GM19395 (cell line): Measurements from ENCODE around the gene SAP30.

Experiments
- ATAC-seq: cut with Tn5 transposase; IDR thresholded peaks from one replicate; pipeline ENCODE4 v1.9.1; 2021; ENCODE audit warnings: mild to moderate bottlenecking, moderate library complexity; ENCODE audit not compliant: unreplicated experiment

Gene SAP30

GRCh38 chr4:173370477-173371291, at the start of gene SAP30:
Gene SAP30, plus strand, starts transcription at chr4:173370954. Its CDS starts 229 bp downstream, at chr4:173371183.
- peak; percentile 65 for ATAC-seq

DNA sequence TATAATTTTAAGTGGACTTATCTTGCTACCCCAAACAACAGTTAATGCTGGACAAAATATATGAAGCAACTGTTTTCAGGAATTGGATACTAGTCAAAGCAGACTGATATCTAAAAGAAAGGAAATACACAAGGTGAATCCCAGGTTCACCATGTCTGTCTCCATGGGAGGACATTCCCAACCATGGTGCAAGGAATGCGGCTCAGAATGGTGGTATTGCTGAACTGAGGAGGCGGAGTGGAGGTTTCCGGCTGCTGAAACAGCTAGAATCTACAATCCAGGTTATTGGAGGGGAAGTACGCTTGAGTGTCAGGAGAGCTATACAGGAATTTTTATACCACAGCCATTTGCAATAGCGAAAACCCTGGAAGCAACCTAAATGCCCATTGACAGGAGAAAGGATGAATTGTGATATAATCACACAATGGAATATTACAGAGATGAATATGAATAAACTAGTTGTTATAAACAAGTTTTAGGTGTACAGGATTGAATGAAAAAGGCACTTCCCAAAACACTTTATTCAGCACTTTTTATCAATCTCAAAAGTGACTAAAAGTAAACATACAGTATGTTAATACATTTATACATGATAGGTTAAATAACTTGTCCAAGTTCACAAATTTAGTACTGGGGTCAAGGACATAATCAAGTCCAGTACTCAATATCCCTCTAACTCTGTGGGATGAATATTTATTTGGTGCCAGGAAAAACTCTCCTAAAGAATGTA, 45.6 kb upstream of the SAP30 start:
- no peak for ATAC-seq

DNA sequence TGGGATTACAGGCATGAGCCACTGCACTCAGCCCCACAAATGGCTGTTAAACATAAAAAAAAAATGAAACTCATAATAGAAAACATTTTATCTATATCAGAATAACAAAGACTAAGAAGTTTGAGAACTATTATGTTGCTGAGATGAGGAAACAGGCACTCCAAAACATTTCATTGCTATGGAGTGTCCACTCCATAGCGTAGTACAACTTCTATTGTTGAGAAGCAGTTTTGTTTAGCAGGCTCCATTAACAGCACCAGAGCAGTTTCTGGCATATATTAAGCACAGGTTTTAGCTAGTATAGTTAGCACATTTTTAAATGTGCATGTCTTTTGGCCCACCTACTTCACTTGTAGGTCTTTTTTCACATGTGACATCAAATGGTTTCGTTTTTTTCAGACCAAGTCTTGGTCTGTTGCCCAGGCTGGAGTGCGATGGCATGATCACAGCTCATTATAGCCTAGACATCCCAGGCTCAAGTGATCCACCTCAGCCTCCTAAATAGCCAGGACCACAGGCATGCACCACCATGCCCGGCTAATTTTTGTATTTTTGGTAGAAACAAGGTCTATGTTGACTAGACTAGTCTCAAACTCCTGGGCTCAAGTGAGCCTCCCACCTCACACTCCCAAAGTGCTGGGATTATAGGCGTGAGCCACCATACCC, 42.4 kb upstream of the SAP30 start:
- ATAC-seq, result no peak

DNA sequence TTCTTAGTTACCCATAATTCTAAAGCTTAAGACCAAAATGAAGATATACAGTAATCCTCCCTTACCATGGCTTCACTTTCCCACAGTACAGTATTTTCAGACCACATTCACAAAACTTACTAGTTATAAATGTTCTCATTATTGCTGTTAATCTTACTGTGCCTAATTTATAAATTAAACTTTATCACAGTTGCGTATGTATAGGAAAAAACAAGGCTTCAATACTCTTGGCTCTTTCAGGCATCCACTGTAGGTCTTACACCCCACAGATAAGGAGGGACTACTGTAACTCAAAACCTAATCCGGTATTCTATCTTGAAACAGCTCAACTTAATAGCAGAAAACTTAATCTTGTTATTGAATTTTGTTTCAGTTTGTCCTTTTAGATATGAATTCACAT, 40.2 kb upstream of the SAP30 start:
- no peak for ATAC-seq

GRCh38 chr4:173332021-173332487, 38.7 kb upstream of the SAP30 start:
- no peak for ATAC-seq

DNA sequence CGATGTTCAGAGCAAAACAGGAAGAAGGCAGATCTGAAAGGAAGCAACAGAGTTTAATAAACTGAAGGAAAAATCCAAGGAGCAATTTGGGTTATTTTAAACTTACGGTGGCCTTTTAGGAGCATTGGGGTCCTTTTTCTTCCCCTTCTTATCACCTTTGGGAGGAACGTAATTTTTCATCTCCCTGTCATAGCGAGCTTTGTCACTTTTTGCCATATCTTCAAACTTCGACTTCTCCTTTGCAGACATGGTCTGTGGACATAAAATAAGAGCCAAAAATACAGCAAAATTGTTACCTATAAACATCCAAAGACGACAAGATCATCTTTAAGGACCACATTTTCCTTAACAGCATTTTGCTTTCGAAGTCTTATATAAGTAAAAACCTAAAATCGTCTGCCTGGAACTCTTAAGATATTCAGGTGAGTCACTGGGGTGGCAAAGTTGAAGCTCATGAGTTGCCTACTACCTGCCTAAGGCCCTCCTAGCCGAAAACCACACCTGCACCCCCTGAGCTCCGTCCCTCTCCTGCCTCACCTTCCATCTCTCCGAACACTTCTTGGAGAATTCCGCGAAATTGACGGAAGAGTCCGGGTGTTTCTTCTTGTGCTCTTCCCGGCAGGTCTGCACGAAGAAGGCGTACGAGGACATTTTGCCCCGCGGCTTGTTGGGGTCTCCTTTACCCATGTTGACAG, 37.6 kb upstream of the SAP30 start:
- no peak for ATAC-seq

DNA sequence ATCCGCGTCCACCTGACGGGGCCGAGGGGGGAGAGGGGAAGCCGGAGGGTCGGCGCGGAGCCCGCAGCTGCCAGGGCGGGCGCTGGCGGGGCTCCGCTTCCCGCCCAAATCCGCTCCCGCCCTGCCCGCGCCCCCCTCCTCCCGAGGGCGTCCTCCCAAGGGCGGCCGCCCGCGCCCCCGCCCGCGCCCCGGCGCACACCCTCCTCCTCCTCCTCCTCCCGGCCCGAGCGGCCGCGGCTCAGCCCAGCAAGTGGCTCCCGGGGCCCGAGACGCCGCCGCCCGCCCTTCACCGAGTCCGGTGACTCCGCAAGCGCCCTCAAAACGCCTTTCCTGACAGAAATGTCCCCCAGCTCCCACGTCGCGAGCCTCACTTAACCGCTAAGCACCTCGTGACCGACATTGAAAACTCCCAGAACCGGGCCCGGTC, 37.1 kb upstream of the SAP30 start:
- ATAC-seq, result peak; percentile 0

GRCh38 chr4:173334085-173334890, 36.5 kb upstream of the SAP30 start, which contains the start of gene HMGB2:
Gene HMGB2, minus strand, starts transcription at chr4:173334358. Its CDS starts 709 bp downstream, at chr4:173333649.
- peak; percentile 87 for ATAC-seq

- ATAC-seq, result peak; percentile 42
These were observed 35.6 kb upstream of the SAP30 start for GRCh38 chr4:173334891-173335752.

- no peak for ATAC-seq
These were observed 33.3 kb upstream of the SAP30 start for GRCh38 chr4:173337463-173337862.

GRCh38 chr4:173343832-173344397, 26.8 kb upstream of the SAP30 start:
- ATAC-seq, result no peak

DNA sequence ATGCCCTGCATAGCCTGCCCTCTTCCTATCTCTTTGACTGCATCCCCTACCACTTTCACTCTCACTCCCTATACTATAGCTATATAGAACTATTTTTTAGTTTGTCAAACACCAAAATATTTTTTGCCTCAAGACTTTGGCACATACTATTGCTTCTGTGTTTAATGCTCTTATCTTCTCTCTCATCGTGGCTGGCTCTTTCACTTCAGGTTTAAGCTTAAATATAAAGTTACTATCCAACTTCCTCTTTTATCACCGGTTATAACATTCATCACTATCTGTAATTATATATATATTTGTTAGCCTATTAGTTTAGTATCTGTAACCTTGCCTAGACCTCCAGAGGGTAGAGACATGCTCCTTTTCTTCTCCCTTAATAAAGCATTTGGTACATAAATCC, 25.1 kb upstream of the SAP30 start:
- peak; percentile 60 for ATAC-seq

DNA sequence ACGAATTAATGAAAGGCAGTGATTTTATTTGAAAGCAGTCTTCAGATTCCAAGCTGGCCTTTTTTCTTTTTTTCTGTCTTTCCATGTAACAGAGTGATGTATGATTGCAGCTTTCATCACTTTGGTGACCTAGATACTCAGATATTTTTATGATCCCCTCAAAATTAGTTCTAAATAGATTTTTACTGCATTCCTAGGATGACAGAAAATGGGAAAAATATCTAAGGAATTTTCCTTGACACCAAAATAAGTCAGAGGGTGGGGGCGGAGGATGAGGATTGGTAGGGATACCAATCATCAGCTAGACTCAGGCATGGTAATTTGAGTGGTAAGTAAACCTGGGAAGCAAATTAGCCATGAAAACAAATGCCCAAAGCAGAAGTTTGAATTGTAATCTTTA, 24.7 kb upstream of the SAP30 start:
- no peak for ATAC-seq

DNA sequence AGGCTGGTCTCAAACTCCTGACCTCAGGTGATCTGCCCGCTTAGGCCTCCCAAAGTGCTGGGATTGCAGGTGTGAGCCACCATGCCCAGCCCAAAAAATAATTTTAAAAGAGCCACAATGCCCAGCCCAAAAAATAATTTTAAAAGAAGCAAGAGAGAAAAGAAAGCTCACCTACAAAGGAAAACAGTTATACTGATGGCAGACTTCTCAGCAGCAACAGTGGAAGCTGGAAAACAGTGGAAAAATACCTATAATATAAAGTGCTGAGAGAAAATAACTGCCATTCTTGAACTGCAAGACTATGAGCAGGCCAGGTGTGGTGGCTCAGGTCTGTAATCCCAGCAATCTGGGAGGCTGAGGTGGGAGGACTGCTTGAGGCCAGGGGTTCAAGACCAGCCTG, 23.3 kb upstream of the SAP30 start:
- ATAC-seq, result no peak

DNA sequence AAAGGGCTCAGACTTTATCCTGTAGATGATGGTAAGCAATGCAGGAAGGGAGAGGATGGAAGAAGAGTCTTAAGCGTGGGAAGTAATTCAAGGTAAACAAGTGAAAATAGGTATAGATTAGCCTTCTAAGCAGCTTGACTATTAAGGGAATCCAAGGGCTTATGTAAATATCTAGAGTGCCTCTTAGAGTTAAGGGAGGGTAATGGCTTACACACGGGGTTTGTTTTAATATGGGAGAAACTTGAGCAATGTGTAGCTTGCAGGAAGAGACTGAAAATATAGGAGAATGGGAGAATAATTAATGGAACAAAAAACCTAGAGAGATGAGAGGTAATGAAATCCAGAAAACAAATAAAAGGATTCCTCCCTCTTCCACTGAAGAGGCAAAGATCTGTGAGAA, 12.8 kb upstream of the SAP30 start:
- no peak for ATAC-seq

DNA sequence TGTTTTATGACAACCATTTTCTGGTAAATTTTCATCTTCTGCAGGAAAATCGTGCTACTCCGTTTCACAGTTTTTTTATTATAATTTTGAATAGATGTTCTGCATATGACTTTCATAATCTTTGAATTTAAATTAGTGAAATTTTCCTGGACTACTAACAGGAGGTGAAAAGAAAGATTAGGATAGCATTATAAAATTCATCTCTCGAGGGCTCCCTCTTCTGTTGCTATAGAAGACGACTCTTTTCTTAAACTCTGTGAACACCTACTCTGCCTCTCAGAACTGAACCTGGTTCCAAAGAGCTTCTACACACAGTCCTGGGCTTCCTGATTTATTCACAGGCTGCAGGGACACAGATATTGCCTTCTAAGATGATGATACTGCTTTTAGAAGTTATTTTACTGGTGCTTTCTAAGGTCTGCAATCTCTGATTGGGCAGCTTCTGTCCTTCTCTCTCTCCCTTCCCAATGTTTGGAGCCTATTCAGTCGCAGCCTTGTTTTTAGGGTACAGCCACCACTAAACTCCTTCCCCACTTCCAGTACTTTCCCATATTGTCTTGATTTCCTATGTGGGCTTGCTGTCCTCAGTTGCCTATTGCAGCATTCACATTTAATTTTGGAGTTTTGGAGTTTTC, 10.1 kb upstream of the SAP30 start:
- no peak for ATAC-seq

DNA sequence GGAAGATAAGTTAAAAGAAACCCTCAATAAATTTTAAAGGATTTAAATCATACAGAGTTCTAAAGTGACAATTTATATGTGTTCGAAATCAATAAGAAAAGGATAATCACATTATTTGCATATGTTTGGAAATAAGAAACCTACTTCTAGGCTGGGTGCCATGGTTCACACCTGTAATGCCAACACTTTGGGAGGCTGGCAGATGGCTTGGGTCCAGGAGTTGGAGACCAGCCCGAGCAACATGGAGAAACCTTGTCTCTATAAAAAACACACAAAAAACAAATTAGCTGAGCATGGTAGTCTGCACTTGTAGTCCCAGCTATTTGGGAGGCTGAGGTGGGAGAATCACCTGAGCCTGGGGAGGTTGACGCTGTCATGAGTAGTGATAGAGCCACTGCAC, 8.1 kb upstream of the SAP30 start:
- ATAC-seq, result no peak

DNA sequence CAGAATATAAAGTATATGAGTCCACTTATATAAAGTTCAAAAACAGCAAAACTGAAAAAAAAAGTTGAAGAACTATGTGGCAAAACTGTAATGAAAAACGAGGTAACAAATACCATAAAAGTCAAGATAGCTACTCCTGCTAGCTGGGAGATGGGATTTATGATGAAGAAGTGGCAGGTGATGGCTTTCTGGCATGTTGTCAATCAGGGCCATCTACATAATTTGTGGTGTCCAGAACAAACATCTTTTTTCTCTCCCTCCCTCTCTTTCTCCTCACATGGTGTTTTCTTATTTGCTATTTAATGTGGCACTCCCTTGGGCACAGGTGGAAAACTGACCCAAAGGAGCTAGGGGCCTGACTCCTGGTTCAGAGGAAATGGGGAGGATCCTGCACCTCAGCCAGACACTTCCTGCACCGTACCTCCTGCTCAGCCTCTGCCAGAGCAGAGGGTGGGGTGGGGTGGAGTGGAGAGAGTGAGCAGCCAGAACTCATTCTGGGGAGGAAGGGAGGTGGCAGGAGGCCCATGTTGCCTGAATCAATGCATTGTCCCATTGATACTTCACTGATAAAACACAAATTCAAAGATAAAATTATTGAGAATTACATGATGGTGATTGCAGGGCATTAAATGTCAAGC, 5.3 kb upstream of the SAP30 start:
- ATAC-seq, result no peak
